ENCODE data around the gene FBXO30.

FBXO30 gene

GRCh38 chr6:145744619-145745018 lies 70.0 kb downstream of the FBXO30 start:
- DNase-seq, result no peak

All from AML-193 (cell line).